HG03097 (cell line): ENCODE measurements around the gene ARPP21.

Source experiments
- ATAC-seq: cut with Tn5 transposase; IDR thresholded peaks from one replicate; pipeline ENCODE4 v1.9.1; 2021; ENCODE audit not compliant: unreplicated experiment, low FRiP score

The ARPP21 gene

DNA sequence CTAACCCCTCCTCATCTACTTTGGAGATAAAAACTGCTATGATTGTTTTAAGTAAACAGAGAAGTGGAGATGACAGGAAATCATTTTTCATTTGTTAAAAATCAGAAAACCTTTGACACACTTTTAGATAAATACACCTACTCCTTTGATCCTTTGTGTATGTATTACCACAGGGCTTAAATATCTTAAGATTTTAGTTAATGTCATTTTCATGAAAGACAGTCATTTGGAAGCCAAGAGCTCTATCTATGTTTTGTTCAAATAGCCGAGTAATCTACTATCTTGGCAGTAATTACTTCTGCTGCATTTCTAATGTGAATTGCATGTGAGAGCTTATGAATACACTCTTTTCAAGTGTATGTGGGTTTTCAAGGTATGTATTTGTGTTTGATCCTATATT is 2.0 kb downstream of the ARPP21 start:
- ATAC-seq = no peak

DNA sequence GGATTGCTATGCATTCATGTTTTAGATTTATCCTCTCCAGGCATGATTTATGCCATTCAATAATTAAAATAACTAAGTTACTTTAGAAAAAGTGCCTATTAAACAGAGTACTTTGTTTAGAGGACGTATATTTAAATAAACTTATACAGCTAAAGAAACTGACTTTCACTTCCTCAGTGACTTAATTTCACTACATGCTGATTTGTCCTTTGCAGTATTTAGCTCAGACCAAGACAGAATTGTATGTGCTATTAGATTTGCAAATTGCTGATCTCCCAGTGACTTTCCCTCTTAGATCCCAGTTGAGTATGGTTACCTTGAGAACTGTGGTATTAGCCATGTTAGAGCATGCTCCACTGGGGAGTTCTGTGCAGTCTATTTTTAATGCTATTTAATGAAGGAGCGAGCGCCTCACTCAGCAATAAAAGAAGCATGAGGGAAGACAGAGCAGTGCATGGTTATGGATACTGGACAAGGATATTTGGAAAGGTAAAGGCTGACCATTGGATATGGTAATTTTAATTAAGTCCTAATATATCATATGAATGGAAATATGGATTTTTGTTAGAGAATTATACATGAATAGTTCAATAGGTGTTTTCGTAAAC is 2.7 kb downstream of the ARPP21 start:
- no peak for ATAC-seq

DNA sequence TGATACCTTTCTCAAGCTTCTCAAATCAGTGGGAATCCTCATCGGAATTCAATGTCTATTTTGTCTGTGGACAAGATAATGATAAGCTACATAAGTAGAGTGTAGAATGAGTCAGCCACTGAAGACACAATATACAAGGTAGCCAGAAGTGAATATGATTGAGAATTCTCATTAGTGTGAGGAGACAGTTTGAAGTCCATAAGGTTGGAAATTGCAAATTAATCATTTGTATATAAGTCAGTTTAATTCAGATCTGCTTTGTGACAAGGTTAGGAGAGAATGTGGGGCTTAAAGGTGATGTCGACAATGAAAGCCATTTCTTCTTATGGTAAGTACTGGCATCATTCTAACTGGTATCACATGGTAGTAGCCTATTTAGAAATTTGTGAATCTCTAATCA is 4.2 kb downstream of the ARPP21 start:
- no peak for ATAC-seq

DNA sequence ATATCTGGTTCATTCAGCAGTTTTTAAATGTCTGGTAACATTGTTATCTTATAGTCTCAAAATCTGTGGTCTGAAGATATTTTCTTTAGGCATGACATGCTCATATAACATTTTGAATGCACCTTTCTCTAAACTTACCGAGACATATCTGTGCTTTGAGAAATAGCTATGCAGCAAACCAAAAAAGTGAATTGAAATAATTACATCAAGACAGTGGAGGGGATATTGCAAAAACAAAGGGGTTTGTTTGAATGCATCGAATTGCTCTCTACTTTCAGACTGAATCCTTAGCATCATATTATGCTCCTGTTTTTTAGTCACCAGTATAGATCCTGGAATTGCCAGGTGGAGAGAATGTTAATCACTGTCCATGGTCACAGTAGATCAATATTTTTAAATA is 5.1 kb downstream of the ARPP21 start:
- no peak for ATAC-seq

DNA sequence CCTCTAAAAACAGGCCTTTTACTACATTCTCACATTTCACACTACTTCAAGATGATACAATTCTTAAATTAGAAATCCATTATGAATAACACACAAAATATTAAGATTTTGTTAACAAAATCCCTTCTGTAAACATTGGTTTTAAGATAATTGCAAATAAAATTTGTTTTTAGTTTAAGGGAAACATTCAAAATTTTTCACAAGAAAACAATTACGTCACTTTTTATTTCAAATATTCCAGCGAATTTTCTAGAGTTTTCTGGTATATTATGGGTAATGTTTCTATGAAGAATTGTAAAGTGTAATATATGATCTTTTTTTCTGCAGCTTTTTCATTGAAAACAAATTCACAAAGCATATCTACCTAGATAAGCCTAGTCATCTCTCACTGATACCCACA is 5.9 kb downstream of the ARPP21 start:
- ATAC-seq = no peak

DNA sequence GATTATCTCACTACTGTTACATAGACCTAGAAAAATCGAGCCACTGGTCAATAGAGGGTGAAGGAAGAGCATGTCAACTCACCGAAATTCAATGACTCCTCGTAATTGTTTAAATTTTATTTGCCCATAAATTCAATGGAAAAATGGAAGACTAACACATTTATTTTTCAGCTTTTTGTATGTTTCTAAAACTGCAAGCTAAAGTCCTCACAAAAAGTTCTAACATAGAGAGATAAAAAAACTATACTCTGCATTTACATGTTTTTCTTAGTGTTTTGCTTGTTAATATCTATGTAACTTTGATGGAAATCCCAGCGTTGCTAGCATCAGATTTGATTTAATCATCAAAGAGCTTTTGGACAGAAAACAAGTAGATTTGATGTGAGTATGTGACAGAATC is 6.8 kb downstream of the ARPP21 start:
- no peak for ATAC-seq

DNA sequence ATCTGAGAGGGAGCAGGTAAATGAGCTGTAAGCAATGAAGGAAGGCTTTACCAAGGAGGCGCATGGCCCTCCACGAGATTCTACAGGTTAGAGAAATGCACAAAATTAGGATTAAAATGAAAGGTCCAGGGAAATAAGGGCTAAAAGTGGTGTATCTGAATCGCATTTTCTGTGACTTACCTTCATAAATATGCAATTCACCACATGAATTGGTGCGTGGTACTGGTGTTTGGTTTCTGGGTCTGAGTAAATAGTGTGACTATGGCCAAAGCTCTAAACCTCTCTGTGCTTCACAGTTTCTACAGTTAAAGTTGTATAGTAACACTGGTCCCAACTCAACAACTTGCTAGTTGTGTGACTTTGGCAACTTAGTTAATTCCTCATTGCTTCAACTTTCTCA is 8.1 kb downstream of the ARPP21 start:
- no peak for ATAC-seq

DNA sequence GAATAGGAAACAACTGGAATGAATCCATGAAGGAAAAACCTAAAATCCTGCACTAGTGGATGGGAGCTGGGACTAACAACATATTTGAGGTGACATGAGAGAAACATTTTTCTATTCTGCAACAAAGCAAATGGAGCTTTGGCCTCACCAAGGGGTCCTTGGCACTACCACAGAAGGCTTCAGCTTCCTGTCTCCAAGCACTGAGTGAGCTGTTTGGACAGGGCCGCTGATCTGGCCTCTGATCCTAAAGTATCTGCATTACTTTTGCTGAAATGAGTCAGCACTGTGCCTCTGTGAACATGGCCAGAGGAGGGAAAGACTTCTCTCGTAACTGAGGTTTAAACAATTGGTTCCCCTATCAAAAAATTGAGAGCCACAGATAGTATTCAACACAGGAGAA is 9.0 kb downstream of the ARPP21 start:
- no peak for ATAC-seq

DNA sequence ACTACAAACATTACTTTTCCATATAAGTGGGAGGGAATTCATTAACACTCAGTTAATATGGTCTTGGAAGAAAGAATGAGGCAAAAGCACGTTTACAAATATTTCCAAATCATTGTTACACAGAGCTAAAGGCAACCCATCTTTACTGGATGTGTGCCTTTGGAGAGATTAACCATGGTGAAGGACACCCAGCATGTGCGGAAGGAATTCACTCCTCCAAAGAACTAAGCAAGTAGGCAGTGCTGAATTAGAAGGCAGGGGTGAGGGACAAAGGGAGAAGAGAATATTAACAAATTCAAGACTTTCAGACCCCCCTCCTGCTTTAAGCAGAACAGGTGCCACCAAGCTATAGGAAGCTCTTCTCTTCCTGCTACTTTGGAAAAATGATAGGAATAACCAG is 10.1 kb downstream of the ARPP21 start:
- no peak for ATAC-seq

DNA sequence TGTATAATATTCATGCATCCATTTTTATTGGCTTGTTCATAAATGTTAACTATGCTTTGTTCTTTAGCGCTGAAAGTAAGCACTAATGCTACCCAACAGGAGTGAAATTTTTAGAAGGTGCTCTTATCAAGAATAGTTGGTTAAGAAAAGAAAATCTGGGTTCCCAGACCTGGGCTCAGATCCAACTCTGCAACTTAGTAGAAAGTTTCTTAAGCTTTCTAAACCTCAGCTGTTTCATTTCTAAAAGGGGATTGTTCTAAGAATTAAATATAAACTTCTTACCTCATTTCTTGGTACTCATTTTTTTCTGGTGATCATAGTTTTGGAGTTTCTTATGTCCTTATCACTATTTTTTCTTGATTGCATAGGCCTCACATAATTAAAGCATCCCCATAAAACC is 12.1 kb downstream of the ARPP21 start:
- no peak for ATAC-seq

DNA sequence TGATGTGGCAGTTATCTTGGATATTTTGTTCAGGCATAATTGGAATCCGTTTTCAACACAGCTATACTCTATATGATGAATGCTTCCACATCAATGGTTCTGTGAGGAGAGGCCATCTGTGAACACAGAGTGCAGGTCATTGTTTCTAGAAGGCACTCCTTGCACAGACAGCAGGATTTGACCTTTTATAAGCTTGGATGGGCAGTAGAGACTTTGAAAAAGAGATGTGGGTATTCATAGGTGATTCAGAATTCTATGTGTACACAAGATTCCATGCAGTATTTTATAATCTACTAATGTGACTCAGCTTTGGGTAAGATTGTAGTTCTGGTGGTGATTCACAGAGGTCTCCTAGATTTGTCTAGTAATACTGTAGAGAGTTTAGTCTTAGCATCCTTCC is 12.5 kb downstream of the ARPP21 start:
- no peak for ATAC-seq

DNA sequence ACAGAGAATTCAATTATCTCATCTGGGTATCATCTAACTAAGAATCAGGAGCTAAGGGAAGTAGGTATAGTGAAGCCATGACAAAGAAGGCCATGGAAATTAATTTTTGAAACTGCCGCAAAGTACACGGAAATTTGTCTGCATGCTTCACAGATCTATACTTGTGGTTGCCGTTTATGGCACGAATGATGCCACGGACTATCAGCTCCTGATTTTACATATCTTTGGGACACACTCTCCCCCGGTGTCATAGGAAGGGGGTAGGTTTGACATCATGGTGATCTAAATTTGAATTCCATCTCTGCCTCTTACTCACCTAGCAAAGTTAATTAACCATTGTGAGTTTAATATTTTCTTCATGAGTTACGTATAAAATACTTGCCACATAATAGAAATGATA is 14.0 kb downstream of the ARPP21 start:
- no peak for ATAC-seq

DNA sequence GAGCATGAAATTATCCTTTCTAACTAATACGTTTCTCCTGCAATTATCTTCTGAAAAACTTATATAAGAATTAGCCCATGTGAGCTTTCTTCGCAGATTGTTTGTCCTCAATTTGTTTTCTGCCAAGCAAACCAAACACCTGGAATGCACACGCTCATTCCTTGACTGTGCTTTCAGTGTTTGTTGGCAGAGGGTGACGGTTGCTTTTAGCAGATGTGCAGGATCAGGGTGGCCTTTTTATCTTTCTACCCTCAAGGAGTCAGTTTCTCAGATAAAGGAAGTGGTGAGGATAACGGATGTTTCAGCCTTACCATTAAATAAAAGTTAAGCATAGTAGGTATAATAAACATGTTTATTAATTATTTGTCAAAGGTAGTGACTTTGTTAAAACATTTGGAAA is 15.2 kb downstream of the ARPP21 start:
- no peak for ATAC-seq

DNA sequence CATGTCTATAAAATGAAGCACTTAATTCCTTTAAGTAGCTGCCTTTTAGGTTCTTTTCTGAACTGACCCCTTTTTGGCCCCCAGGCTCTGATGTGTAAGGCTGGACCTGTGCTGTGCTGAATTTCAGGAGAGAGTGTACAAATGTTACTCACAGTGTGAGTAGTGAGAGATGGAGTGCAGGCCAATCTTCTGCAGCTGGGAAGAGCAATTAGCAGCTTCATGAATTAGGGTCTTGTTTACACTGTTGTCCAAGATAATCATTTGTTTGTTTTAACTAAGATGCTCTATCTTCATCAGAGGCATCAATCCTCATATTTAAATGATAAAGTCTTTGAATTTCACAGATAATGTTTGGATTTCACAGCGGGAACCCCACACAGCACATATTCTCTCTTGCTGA is 19.4 kb downstream of the ARPP21 start:
- ATAC-seq = no peak

DNA sequence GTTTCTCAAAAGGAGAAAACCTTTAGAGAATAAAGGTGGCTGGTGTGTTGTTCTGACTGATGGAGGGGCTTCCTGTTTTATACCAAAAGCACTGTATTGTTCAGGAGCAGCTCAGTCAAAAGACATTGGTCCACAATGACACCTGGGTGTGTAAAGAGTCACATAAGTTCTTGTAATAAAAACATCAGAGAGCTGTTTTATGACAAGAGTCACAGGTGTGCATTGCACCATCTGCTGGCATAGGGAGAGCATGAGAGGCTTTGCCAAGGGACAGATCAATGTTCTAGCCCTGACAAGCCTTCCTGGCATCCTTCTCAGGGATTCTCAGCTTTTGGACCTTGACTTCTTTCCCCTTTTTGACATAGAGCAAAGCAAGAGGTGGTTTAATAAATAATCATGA is 20.4 kb downstream of the ARPP21 start:
- ATAC-seq = no peak

DNA sequence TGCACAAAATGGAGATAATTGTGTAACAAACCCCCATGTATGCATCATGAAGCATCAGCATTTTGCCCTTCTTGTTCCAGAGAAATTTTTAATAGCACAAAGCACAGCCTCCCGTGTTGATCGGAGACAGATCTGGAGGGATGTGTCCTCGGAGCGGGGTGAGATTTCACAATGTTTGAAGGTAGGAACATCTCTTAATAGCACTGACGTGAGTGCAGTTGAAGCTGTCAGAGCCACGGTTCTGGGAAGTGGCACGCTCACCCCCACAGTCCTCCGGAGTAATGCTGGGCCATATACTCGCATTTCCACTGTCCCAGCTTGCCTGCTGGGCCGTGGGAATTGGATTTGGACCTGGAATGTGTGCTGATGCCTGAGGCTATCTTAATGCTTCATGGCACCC is 24.1 kb downstream of the ARPP21 start:
- no peak for ATAC-seq

DNA sequence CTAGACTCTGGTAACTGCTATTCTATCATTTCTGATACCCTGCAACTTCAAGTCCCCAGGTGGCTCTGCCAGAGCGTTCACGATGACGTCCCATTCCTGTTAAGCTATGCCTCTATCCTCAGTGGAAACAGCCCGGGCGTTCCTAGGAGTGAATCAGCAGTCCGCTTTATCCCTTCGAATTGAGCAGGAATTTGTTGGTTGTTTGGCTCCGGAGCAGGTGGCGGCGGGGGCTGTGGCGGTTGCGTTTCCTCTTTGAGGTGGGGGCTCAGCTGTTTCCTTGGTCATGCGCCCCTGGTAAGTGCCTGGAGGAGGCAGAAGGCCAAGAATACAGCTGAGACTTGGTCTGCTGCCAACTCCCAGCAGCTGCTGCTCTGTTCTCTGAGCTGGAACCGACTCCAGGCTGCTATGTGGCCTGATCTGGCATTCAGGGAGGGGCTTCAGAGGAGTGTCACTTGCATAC is 25.2 kb downstream of the ARPP21 start:
- ATAC-seq = no peak

DNA sequence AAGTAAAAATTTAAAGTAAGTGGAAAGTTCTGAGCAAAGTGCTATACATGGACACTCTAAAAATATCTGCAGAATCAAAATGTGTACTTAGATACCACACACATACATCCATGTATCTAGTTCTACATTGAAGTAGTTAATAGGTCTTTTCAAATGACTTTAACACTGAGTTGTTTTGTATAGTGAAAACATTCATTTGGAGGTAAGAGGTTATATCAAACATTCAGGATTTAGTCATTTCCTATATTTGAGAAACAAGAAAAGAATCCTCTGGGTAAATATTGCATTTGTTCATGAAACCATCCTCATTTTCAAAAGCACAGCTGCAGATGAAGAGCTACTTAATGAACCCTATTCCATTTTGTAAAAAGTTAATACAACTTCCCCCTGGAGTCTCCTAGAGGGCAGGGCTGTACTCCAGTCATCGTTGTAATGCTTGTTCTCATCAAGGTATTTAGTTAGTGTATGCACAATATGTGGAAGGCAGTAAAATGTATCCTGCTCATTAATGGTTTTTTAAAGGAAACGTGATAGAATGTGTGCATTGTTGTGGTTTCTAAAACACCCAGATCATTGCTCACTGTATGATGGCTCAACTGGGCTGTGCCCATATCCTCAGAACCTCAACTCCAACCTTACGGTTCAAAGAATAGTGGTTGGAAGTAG is 26.2 kb downstream of the ARPP21 start:
- ATAC-seq = no peak

DNA sequence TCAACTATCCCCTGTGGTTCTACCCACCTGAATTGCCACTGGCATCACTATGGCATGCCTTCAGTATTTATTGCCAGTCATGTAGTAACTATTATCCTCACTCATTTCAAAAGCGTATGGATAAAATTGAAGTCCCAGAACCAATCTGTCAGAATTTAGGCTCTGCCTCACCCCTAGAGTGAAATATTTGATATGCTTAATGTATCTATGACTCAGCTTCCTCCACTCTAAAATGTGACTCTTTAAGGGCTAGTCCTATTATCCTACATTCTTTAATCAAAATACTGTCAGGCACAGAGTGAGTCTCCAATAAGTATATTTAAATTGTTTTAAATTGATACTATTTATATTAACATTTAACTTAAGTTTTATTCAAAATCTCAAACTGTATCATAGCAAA is 27.6 kb downstream of the ARPP21 start:
- ATAC-seq = no peak

DNA sequence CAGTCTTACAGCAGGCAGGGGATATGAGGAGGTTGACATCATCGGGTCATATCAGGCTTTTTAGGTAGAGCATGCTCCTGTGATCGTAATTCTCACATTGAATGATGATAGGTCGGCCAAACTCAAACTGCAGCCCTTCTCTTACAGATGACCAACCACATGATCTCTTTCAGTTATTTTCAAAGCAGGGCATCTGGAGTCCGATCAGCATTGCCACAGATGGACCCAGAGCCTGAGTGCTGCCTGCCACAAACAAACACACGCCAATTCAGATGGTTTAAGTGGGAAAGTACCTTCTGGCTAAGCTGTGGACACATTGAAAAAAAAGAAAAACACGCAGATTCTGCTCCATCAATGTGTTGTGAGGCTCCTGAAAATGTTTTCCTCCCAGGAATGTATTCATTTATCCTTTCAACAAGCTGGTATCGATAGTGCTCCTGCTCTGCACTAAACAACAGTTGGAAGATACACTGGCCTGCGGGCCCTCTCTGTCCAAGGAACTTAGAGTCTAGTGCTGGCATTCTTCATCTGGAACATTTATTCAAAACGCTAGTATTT is 31.2 kb downstream of the ARPP21 start:
- no peak for ATAC-seq

DNA sequence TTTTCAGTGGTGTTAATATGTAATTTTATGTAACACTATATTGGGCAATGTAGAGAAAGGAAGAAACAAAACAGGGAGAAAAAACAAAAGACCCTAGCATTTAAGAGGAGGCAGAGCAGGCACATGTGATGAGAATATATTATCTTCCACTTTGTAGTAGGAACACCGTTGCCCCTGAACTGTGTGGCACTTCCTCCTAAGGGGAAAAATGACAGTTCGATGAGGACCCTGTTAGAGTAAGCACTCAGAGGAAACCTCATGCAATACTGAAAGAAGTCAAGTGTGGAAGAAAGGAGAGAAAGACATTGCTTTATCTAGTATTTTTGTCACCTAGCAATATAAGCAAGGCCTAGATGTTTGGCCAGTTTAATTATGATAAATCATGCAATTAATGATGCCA is 32.2 kb downstream of the ARPP21 start:
- no peak for ATAC-seq

DNA sequence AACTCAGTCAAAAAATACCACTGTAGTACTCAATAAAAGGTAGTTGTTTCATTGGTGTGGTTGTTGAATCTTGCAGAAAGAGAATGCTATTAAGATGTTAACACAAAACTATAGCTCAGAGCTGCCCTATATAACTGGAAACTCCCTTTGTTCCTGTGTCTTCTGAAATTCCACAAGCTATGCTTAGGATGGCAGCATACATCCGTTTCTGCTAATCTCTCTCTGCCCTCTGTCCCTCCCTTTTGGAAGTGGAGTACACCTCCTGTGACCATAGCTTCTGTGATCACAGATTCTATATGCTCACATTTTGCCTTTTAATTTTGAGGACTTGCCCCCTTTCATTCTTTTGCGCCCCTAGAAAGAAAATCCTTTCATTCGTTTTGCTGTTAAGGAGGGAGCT is 33.7 kb downstream of the ARPP21 start:
- ATAC-seq = no peak
